Pancreas (tissue), 10 donors: Measurements from ENCODE around the gene CPS1. TPM values are rescaled to one million over a fixed set of nuclear protein-coding genes. Genes with fewer than 3 reads are reported as not detected.

ENCODE experiments used
- ATAC-seq, 4 donors: fragments of 200-7000 bp; cut with Tn5 transposase; one replicate each; pipeline versions ENCODE4 v1.8.0 to v1.9.1; 2020; ENCODE audit warnings: mild to moderate bottlenecking in 4 of 4, moderate library complexity in 4 of 4
- DNase-seq, 6 donors: peaks; one replicate each; pipeline ENCODE4 v3.0.0-alpha.2; 2020
- FAIRE-seq: peaks from 2 replicates; lab custom pipeline; 2012; peaks lifted over from hg19 to GRCh38; lab: Jason Lieb, UNC
- H3K27ac ChIP-seq, 4 donors: fragments of 200-600 bp; sonication (generic); 1 replicate in 3 of 4; 2 replicates in 1 of 4; pipeline versions ENCODE4 v1.5.0 to v1.8.0; 2020
- H3K27me3 ChIP-seq, 4 donors: fragments of 200-600 bp; one replicate each; pipeline ENCODE4 v1.8.0; 2021
- H3K36me3 ChIP-seq, 3 donors: fragments of 200-600 bp; sonication (generic) in 1 of 3; one replicate each; pipeline versions ENCODE4 v1.5.0 to v1.8.0; 2020 to 2021
- H3K4me1 ChIP-seq, 3 donors: fragments of 200-600 bp; one replicate each; pipeline ENCODE4 v1.8.0; 2021
- H3K4me3 ChIP-seq, 4 donors: fragments of 200-600 bp; sonication (generic) in 2 of 4; one replicate each; pipeline versions ENCODE4 v1.5.0 to v1.8.0; 2020 to 2021
- H3K9me3 ChIP-seq, 4 donors: fragments of 200-600 bp; one replicate each; pipeline ENCODE4 v1.8.0; 2021
- CTCF ChIP-seq, 4 donors: fragments of 200-600 bp; sonication (generic) in 3 of 4; IDR thresholded peaks; one replicate each; pipeline versions ENCODE4 v1.5.0 to v1.8.0; 2021; ENCODE audit warnings: antibody characterized with exemption in 4 of 4
- WGBS, 2 donors: extraction: QIAGEN DNeasy Blood & Tissue Kit; methylation state at CpG; one replicate each; pipeline ENCODE4 v1.1.7; 2013; 5-methylcytosine and 5-hydroxymethylcytosine counted together
- intact Hi-C, 3 donors: fragments of 100-400 bp; cut with DNase I; formaldehyde crosslinking; loops; one replicate each; pipeline versions ENCODE4 v1.11.1 to v1.14.2; 2022
- polyA plus RNA-seq, 2 donors: library from polyadenylated mRNA; stranded (reverse); fragments of 200-250 nt; gene quantifications; one replicate each; pipeline ENCODE4 v1.2.3, GENCODE V29; 2013
- total RNA-seq, 6 donors: library from RNA; stranded (reverse); fragmentation: NEBNext Ultra II Directional in 4 of 6; extraction: Animal tissue kit (Norgen Biotek cat#: 25700) in 4 of 6; gene quantifications; one replicate each; pipeline versions ENCODE4 v1.2.1 to v1.2.4, GENCODE V29; 2021 to 2023
- donor health status: healthy with polysubstance abuse.
- donor health status: DM: no; HTN: no; CAD: no; lungs with moderate emphysema.
- donor health status: DM: no; HTN: no; CAD: no.
- donor health status: control.
- donor health status: control.
- donor health status: Bipolar disorder and iron deficiency.
- donor health status: DM: yes; HTN: yes; CAD: no.
- donor health status: DM: no; HTN: no; CAD: no.
- donor health status: DM: no; HTN: no; CAD: no.
- donor health status: DM: yes; HTN: yes; CAD: no.

CPS1 gene
- total and polyA plus RNA-seq, 8 donors, result 0.23 to 2.0 (median 1.1) TPM

DNA sequence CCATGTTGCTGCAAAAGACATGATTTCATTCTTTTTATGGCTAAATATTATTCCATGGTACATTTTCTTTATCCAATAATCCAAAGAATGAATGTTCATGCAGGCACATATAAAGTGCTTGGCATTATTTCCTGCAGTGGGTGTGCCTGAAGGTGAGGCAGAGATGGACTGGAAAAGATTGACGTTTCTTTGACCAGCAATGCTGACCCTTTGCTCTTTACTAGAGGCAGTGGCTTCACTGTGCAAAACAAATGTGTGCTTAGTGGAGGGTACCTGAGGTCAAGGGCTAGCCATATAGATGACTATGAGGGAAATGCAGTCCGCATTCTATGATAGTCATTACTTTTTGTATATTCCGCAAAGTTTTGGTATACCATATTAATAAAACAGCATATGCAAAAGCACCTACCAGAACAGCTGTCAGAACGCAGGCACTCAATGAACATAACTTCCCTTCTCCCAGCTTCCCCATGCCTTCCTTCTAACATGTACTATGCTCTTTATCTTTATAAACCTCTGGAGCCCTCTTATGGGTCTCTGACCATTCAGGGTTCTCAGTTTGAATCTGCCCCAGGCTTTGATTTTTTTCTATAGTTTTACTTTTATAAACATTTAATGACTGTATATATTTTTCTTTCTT is 32.6 kb upstream of the CPS1 start:
- Histone ChIP-seq H3K27me3 (no peaks in the 10 kb centered on the region), H3K4me3 (no peak overlapping the region), H3K9me3 (no peaks in the 10 kb centered on the region), H3K36me3 (no peaks in the 10 kb centered on the region), H3K4me1 (no peaks in the 10 kb centered on the region), H3K27ac (no peak overlapping the region)
- intact Hi-C loops, result no loop called here
- FAIRE-seq (no peak), ATAC-seq (no peak), DNase-seq (no peak)
- 76 to 83% methylated on average over 4 of the region's 4 CpGs for WGBS, 2 donors
- TF ChIP-seq CTCF (IDR thresholded peaks at IDR 0.05), result no peak

- no peak overlapping the region for H3K4me3 ChIP-seq
- no peaks in the 10 kb centered on the region for H3K27me3 ChIP-seq
- no peak for TF ChIP-seq CTCF (IDR thresholded peaks at IDR 0.05)
- intact Hi-C loops, result no loop called here
- H3K4me1 ChIP-seq, result no peaks in the 10 kb centered on the region
- H3K27ac ChIP-seq, result no peak overlapping the region
- no peak for FAIRE-seq
- H3K9me3 ChIP-seq, result no peaks in the 10 kb centered on the region
- H3K36me3 ChIP-seq, result no peaks in the 10 kb centered on the region
- no peak for DNase-seq
- ATAC-seq, result no peak
These were observed 31.9 kb upstream of the CPS1 start for GRCh38 chr2:210524533-210524932.

DNA sequence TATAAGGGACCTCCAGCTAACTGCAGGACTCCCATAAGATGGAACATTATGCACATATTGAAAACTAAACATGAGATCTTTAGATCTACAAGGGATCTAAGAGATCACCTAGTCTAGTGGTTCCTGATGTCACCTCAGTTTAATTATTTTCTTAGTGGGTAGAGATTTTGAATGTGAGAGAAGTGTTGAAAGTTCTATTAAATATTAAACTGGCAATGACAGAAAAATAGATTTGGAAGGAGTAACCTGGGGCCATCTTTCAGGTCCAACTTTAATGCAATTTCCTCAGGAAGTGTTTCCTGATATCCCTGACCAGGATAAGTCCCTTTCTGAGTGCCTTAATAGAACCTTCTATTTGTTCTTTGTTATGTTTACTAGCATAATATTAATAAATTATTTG is 29.1 kb upstream of the CPS1 start:
- no peaks in the 10 kb centered on the region for H3K4me1 ChIP-seq
- DNase-seq (no peak), FAIRE-seq (no peak), ATAC-seq (no peak)
- TF ChIP-seq CTCF (IDR thresholded peaks at IDR 0.05), result no peak
- no peaks in the 10 kb centered on the region for H3K9me3 ChIP-seq
- intact Hi-C loops, result no loop called here
- no peak overlapping the region for H3K27ac ChIP-seq
- no peak overlapping the region for H3K4me3 ChIP-seq
- no peaks in the 10 kb centered on the region for H3K27me3 ChIP-seq
- no peaks in the 10 kb centered on the region for H3K36me3 ChIP-seq

DNA sequence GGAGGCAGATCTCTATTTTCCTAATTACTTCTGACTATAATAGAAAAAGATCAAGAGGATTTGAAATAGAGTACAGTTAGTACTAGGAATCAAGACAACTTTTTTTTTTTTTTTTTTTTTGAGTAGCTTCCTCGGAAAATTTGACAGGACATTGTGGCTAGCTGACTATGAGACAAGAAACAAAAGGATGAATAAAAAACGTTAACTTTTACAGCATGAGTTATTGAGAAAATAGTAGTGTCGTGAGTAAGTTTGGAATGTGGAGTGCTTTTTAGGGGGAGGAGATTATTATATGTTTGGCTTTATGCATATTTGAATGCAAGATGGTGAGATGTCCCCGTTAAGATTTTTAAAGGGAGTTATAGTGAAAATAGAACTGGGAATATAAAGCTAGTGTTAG is 27.7 kb upstream of the CPS1 start:
- Histone ChIP-seq H3K27ac (no peak overlapping the region), H3K4me1 (no peaks in the 10 kb centered on the region), H3K4me3 (no peak overlapping the region), H3K27me3 (no peaks in the 10 kb centered on the region), H3K36me3 (no peaks in the 10 kb centered on the region), H3K9me3 (no peaks in the 10 kb centered on the region)
- intact Hi-C loops, result no loop called here
- 65 to 77% methylated on average over 4 of the region's 4 CpGs for WGBS, 2 donors
- no peak for TF ChIP-seq CTCF (IDR thresholded peaks at IDR 0.05)
- ATAC-seq, result no peak
- no peak for FAIRE-seq
- DNase-seq, result no peak

- FAIRE-seq, result no peak
- H3K4me1 ChIP-seq, result no peaks in the 10 kb centered on the region
These were observed 25.3 kb upstream of the CPS1 start for GRCh38 chr2:210531050-210531449.

More at GRCh38 chr2:210531050-210531449, 25.3 kb upstream of the CPS1 start:
- 81% methylated on average over 5 of the region's 5 CpGs for WGBS, 2 donors
- Histone ChIP-seq H3K27ac (no peak overlapping the region), H3K4me3 (no peak overlapping the region), H3K9me3 (no peaks in the 10 kb centered on the region), H3K27me3 (no peaks in the 10 kb centered on the region), H3K36me3 (no peaks in the 10 kb centered on the region)
- intact Hi-C loops, result no loop called here
- no peak for DNase-seq
- no peak for TF ChIP-seq CTCF (IDR thresholded peaks at IDR 0.05)
- ATAC-seq, result no peak
